ENCODE results near the gene NELL2.

DNA sequence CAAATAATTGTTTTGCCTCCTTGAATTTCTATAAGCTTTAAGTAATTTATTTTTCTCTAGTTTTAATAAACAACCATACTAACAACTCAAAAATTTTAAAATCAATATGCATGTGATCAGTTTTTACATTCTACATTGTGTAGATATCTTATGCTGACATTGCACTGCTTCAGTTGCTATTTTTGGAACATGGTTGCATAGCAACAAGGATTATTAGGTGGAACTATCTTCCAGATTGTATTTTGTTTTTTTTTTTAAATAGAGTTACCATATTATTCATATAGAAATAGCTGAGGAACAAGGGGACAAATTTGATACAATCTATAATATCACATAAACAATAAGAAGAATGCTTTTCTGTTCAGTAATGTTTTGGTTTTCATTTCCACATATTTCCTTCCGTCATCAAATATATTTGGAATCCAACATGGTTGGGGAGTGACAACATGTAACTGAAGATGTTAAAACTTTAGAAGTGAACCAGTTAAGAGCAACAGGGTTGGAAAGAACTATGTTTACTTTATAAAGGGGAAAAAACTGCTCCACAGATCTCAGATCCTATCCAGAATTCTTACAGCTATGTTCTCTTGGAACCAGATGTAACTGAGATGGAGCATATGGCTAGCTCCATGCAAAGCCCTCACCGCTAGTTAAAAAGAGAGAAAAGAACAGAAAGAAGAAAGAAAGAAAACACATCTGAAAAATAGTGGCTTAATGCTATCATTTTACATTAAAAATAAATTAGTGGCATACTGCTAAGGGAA is 235.5 kb downstream of the NELL2 start:
- TF ChIP-seq, protein P1, sequence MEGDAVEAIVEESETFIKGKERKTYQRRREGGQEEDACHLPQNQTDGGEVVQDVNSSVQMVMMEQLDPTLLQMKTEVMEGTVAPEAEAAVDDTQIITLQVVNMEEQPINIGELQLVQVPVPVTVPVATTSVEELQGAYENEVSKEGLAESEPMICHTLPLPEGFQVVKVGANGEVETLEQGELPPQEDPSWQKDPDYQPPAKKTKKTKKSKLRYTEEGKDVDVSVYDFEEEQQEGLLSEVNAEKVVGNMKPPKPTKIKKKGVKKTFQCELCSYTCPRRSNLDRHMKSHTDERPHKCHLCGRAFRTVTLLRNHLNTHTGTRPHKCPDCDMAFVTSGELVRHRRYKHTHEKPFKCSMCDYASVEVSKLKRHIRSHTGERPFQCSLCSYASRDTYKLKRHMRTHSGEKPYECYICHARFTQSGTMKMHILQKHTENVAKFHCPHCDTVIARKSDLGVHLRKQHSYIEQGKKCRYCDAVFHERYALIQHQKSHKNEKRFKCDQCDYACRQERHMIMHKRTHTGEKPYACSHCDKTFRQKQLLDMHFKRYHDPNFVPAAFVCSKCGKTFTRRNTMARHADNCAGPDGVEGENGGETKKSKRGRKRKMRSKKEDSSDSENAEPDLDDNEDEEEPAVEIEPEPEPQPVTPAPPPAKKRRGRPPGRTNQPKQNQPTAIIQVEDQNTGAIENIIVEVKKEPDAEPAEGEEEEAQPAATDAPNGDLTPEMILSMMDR (conservative IDR thresholded peaks at IDR 0.05), result no peak
- no peak for TF ChIP-seq ZFX (IDR thresholded peaks at IDR 0.05)
